ENCODE results near the gene MSI2.

DNA sequence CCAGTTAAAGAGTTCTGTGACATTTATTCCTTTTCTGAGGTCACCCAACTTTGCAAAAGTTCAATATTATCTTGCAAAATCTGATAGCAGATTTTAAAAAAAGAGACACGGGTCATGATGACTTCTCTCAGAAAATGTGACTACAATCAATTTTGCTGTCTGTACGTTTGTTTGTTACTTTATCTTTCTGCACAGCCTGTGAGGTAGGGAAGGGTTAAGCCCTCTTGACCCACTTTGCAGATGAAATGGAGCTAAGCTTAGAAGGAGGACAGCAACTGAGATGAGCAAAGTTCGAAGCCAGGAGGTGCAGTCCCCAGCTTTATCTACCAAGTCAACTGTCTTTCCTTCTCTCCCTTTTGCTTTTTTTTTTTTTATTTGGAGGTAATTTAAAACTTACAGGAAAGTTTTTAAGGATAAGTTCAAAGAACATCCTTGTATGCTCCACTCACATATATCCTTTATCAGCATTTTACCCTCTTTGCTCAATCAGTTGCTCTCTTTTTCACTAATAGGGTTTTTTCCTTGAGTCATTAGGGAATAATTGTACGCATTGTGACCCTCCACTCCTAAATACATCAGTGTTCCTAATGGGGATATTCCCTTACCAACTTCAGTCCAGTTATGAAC, 86.8 kb downstream of the MSI2 start:
- TF ChIP-seq EZH2phosphoT487 (IDR thresholded peaks at IDR 0.05; ENCODE audit: insufficient read depth, low read depth) (no peak), EZH2 (IDR thresholded peaks at IDR 0.05; ENCODE audit: insufficient read depth, poor library complexity, severe bottlenecking) (no peak)

Measured in GM23248 (cell line).